ENCODE data around the gene BICDL2.

Gene BICDL2

DNA sequence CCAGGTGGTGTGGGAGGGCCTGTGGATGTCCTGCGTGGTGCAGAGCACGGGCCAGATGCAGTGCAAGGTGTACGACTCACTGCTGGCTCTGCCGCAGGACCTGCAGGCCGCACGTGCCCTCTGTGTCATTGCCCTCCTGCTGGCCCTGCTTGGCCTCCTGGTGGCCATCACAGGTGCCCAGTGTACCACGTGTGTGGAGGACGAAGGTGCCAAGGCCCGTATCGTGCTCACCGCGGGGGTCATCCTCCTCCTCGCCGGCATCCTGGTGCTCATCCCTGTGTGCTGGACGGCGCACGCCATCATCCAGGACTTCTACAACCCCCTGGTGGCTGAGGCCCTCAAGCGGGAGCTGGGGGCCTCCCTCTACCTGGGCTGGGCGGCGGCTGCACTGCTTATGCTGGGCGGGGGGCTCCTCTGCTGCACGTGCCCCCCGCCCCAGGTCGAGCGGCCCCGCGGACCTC lies 23.2 kb downstream of the BICDL2 start:
- TF ChIP-seq ZFX (IDR thresholded peaks at IDR 0.05; ENCODE audit: borderline replicate concordance), result no peak
- TF ChIP-seq, protein P1, sequence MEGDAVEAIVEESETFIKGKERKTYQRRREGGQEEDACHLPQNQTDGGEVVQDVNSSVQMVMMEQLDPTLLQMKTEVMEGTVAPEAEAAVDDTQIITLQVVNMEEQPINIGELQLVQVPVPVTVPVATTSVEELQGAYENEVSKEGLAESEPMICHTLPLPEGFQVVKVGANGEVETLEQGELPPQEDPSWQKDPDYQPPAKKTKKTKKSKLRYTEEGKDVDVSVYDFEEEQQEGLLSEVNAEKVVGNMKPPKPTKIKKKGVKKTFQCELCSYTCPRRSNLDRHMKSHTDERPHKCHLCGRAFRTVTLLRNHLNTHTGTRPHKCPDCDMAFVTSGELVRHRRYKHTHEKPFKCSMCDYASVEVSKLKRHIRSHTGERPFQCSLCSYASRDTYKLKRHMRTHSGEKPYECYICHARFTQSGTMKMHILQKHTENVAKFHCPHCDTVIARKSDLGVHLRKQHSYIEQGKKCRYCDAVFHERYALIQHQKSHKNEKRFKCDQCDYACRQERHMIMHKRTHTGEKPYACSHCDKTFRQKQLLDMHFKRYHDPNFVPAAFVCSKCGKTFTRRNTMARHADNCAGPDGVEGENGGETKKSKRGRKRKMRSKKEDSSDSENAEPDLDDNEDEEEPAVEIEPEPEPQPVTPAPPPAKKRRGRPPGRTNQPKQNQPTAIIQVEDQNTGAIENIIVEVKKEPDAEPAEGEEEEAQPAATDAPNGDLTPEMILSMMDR (IDR thresholded peaks at IDR 0.05), result no peak
- H3K27ac ChIP-seq, result no peak overlapping the region

DNA sequence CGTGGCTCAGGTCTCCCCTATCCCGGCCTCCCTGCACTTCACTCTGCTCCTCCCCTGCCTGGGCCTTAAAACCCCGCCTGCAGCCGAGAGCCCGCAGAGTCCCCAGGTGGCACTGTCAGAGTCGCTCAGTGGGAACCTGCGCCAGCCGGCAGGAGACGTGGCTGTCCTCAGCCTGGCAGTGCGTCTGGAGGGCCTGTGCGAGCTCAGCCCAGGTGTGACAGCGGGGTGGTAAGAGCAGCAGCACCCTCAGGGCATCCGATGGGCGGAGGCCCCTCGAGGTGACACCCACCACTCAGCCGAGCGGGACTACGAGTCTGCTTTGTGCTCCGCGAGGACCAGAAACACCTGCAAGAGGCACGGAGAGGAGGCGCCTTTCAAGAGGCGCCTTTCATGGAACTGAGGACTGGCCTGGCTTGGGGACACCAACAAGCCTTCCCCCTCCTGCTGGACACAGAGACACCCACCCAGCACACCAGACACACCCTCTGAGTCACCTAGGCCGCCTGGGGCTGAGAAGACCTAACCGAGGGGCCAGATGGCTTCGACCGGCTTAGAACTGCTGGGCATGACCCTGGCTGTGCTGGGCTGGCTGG lies 23.8 kb downstream of the BICDL2 start, which contains the start of gene CLDN9:
TSS of gene CLDN9 (plus strand) at position 96 of the 593 bp plus-strand sequence. CDS start at position 536, 440 bp downstream.
- no peak within 1 kb of the TSS for H3K27ac ChIP-seq

DNA sequence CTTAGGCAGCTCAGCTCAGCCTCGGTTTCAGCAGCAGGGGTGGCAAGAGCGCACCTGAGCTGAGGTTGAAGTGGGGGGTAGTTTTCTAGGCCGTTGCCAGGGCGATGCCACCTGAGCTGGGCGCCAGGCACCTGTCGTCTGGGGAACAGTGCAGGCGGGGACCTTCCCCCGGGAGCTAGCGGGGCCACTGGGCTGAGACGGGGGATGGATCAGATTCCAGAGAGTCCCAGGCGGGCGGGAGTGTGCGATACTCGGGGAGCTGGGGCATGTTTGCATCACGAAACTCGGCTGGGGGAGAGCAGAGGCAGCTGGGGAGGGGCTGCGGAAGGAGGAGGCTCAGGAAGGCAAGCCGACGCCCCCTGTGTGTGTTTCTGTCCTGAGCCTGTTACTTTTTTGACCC lies 24.5 kb downstream of the BICDL2 start:
- TF ChIP-seq, protein P1 (IDR thresholded peaks at IDR 0.05), result no peak
- TF ChIP-seq ZFX (IDR thresholded peaks at IDR 0.05; ENCODE audit: borderline replicate concordance), result no peak
- H3K27ac ChIP-seq, result no peak overlapping the region

More for the DNA sequence above, 23.8 kb downstream of the BICDL2 start, which contains the start of gene CLDN9:
- TF ChIP-seq, protein P1 (IDR thresholded peaks at IDR 0.05), result no peak
- TF ChIP-seq ZFX (IDR thresholded peaks at IDR 0.05; ENCODE audit: borderline replicate concordance), result no peak

DNA sequence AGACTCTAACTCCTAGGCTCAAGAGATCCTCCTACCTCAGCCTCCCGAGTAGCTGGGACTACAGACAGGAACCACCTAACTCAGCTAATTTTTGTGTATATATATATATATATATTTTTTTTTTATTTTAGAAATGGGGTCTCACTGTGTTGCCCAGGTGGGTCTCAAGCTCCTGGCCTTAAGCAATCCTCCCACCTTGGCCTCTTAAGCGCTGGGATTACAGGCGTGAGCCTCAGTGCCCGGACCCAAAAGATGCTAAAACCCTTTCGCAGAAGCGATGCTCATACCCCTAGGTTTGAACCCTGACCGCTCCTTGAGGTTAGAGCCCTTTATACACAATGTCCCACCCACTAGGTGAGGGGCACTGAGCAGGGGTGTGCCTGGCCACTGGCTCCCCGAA lies 26.2 kb downstream of the BICDL2 start:
- no peak for TF ChIP-seq ZFX (IDR thresholded peaks at IDR 0.05; ENCODE audit: borderline replicate concordance)
- TF ChIP-seq, protein P1 (IDR thresholded peaks at IDR 0.05), result no peak
- H3K27ac ChIP-seq, result no peak overlapping the region

DNA sequence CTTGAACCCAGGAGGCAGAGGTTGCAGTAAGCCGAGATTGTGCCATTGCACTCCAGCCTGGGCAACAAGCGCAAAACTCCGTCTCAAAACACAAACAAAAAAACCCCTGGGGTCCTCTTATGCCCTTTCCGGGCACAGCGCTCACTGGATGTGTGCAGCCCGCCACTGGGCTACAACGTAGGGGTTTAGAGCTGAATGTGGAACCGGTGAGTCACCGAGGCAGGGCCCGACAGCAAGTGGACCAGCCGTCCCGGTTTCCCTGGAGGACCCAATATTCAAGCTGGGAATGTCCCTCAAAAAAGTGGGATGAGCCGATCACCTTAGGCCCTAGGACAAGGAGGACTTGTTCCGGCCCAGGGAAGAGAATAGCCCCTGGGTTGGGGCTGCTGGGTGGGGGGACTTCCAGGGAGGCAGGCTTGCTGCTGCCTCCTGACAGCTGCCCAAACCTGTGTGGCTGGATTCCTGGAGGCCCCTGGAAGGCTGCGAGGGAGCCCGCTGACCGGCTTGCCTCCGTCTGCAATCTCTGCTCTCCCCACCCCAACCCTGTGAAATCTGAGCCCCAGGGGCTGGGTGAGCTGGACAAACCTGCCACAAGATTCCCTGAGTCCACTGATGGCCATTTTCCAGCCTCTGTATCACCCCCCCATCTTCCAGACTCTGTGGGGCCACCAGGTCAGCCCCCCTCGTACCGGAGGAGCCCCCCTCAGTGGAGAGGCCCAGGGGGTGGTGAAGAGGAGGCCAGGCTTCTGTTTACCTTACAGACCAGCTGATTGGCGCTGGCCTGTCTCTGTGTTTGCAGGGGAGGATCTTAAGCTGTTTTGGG lies 27.0 kb downstream of the BICDL2 start:
- H3K27ac ChIP-seq, result no peak overlapping the region
- TF ChIP-seq, protein P1 (IDR thresholded peaks at IDR 0.05), result no peak
- no peak for TF ChIP-seq ZFX (IDR thresholded peaks at IDR 0.05; ENCODE audit: borderline replicate concordance)

DNA sequence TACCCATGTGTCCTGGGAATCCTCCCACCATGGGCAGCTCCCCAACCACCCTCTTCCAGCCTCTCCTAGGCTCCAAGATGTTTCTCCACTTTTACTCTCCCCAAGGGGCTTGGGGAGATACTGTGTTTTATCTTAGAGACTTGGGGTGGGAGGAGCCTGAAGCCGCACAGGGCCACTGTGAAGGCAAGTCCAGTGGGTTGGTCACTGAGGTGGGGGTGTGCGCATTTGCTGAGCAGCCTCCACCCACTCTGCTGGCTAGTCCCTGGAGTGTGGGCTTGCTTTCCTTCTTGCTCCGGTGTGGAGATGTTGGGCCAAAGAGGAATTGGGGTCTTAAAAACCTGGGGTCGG lies 28.1 kb downstream of the BICDL2 start:
- no peak for TF ChIP-seq ZFX (IDR thresholded peaks at IDR 0.05; ENCODE audit: borderline replicate concordance)
- TF ChIP-seq, protein P1 (IDR thresholded peaks at IDR 0.05), result no peak
- no peak overlapping the region for H3K27ac ChIP-seq

Measured in 22Rv1 (cell line).